ENCODE results near the gene CHM.
A peak's percentile ranks its signal among the peaks of the same experiment; 100 is the strongest.

Gene CHM

DNA sequence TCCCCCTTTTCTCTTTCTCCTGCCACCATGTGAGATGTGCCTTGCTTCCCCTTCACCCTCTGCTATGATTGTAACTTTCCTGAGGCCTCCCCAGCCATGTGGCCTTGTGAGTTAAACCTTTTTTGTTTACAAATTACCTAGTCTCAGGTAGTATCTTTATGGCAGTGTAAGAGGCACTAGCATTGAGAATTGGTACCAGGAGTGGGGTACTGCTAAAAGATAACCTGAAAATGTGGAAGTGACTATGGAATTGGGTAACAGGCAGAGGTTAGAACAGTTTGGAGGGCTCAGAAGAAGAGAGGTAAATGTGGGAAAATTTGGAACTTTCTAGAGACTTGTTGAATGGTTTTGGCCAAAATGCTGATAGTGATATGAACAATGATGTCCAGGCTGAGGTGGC lies 182.0 kb downstream of the CHM start:
- DNase-seq (ENCODE audit: extremely low read depth, low read depth) = no peak
- TF ChIP-seq, protein P1, sequence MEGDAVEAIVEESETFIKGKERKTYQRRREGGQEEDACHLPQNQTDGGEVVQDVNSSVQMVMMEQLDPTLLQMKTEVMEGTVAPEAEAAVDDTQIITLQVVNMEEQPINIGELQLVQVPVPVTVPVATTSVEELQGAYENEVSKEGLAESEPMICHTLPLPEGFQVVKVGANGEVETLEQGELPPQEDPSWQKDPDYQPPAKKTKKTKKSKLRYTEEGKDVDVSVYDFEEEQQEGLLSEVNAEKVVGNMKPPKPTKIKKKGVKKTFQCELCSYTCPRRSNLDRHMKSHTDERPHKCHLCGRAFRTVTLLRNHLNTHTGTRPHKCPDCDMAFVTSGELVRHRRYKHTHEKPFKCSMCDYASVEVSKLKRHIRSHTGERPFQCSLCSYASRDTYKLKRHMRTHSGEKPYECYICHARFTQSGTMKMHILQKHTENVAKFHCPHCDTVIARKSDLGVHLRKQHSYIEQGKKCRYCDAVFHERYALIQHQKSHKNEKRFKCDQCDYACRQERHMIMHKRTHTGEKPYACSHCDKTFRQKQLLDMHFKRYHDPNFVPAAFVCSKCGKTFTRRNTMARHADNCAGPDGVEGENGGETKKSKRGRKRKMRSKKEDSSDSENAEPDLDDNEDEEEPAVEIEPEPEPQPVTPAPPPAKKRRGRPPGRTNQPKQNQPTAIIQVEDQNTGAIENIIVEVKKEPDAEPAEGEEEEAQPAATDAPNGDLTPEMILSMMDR (IDR thresholded peaks at IDR 0.05; ENCODE audit: low read depth, low read length, missing control alignments) = no peak
- no peak overlapping the region for H3K4me3 ChIP-seq (replicated peaks; ENCODE audit: low read depth, low read length)

DNA sequence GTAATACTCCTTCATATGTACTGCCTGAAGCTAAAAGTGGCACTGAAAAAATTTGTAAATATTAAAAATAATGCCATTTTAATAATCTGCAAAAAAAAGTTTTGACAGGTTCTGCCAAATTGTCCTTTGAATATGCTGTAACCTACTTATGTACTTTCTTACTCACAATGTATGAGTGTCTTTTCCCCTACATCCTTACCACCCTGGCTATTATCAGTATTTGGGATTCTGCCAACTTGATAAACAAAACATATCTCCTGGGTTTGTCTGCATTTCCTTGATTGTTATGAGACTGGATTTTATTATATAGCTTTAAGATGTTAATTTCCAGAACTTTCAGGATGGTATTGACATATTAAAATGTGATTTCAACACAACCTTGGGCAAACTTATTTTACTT lies 187.9 kb downstream of the CHM start:
- DNase-seq (ENCODE audit: extremely low read depth, low read depth) = no peak
- TF ChIP-seq, protein P1 (IDR thresholded peaks at IDR 0.05; ENCODE audit: low read depth, low read length, missing control alignments) = no peak
- H3K4me3 ChIP-seq (replicated peaks; ENCODE audit: low read depth, low read length) = no peak overlapping the region

DNA sequence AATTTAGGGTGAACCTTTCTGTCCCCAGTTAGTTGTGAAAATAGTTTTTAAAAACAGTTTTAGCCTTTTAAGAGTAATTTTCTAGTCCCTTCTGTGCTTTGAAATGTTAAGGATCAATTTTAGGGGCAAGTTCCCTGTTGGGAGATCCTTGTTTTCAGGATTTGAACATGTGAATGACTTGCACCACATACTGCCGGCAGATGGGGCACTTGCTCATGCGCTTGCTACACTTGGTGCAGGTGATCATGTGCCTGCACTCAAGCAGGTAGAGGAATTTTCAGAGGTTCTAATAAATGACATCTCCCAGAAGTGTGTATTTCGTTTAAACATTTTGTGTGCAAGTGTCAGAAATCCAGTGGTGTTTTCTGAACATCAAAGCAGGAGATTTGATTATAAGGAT lies 195.9 kb downstream of the CHM start:
- TF ChIP-seq, protein P1 (IDR thresholded peaks at IDR 0.05; ENCODE audit: low read depth, low read length, missing control alignments) = peak; percentile 48
- no peak overlapping the region for H3K4me3 ChIP-seq (replicated peaks; ENCODE audit: low read depth, low read length)
- DNase-seq (ENCODE audit: extremely low read depth, low read depth) = no peak

DNA sequence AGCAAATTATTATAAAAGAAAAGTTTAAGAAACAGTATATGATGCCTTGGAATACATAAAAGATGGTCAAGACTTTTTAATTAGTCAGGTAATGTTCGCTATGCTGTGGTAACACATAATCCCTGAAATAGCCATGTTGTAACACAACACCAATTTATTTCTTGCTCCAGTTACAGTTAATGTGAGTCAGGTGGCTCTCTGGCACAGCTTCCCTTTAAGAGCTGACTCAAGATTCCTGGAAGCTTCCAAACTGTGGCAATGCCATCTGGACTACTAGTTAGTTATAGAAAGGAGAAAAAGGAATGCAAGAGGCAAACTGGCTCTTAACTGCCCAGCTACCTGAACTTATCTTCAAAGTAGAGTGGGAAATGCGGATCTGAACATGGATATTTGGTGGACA lies 210.5 kb downstream of the CHM start:
- no peak overlapping the region for H3K4me3 ChIP-seq (replicated peaks; ENCODE audit: low read depth, low read length)
- DNase-seq (ENCODE audit: extremely low read depth, low read depth) = peak; percentile 10
- TF ChIP-seq, protein P1 (IDR thresholded peaks at IDR 0.05; ENCODE audit: low read depth, low read length, missing control alignments) = no peak

DNA sequence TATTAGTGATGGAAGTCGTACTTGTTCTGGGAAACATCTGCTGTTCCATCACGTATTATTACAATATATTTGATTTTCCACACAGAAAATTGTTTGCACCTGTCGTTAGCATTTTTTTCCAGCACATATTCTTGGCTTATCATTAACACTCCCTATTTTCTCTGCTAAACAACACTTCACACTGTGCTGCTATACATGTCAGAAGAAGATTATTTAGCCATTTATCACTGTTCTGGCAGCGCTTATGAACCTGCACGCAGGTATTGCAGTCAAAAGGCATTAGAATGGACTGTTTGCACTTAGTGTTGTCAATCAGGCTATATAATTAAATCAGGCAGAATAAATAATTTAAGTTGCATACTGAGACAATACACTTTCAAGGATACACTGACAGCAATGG lies 218.6 kb downstream of the CHM start:
- TF ChIP-seq, protein P1 (IDR thresholded peaks at IDR 0.05; ENCODE audit: low read depth, low read length, missing control alignments) = no peak
- DNase-seq (ENCODE audit: extremely low read depth, low read depth) = no peak
- H3K4me3 ChIP-seq (replicated peaks; ENCODE audit: low read depth, low read length) = no peak overlapping the region

DNA sequence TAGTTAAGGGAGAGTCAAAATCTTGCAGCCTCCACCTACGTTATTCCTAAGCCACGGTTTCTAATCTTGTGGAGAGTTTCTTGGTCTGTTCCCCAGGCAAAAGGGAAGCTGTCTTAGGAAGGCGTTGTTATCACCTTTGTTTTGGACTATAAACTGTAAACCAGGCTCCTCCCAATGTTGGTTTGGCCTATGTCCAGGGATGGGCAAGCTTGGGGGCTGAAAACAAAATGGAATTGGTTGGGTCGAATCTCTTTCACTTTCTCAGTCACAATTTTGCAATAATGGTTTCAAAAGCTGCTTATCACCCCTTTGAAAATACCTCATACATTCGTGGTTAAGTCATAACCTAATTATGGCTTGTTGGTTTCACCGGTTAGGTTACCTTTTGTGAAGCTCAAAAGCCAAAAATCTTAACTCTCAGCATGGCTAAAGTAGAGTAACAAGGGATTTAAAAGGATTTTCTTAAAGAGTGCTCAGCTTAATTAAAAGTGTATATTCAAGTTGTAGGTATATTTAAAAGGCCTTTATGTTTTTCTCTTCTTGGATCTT lies 232.1 kb downstream of the CHM start:
- no peak for DNase-seq (ENCODE audit: extremely low read depth, low read depth)
- no peak overlapping the region for H3K4me3 ChIP-seq (replicated peaks; ENCODE audit: low read depth, low read length)
- TF ChIP-seq, protein P1 (IDR thresholded peaks at IDR 0.05; ENCODE audit: low read depth, low read length, missing control alignments) = no peak
